Right atrium auricular region (tissue), 2 donors: ENCODE data around the gene PSMA8. TPM values are rescaled to one million over a fixed set of nuclear protein-coding genes. Genes with fewer than 3 reads are reported as not detected.
A peak's percentile ranks its signal among the peaks of the same experiment; 100 is the strongest.
"Not testable (repeated sequence)": the region's sequence is repeated elsewhere in the genome, so short reads cannot be mapped to it uniquely, and the experiment has no call there.

Experiments used
- DNase-seq: peaks from one replicate; pipeline ENCODE4 v3.0.0-alpha.2; 2019; ENCODE audit warnings: low spot score
- H3K27ac ChIP-seq, 2 donors: fragments of 200-600 bp; sonication (generic); 1 replicate in 1 of 2; 2 replicates in 1 of 2; pipeline ENCODE4 v1.5.1; 2016 to 2019
- H3K27me3 ChIP-seq, 2 donors: fragments of 200-600 bp; sonication (generic); one replicate each; pipeline versions ENCODE4 v1.5.1 to v1.6.0; 2017 to 2019
- H3K36me3 ChIP-seq: fragments of 200-600 bp; sonication (generic); one replicate; pipeline ENCODE4 v1.5.1; 2016
- H3K4me1 ChIP-seq, 2 donors: fragments of 200-600 bp; sonication (generic); one replicate each; pipeline versions ENCODE4 v1.5.1 to v1.6.0; 2017 to 2019
- H3K4me3 ChIP-seq, 2 donors: fragments of 200-600 bp; sonication (generic); 1 replicate in 1 of 2; 2 replicates in 1 of 2; pipeline ENCODE4 v1.5.1; 2017 to 2019; ENCODE audit warnings: mild to moderate bottlenecking in 1 of 2, moderate library complexity in 1 of 2
- H3K9me3 ChIP-seq, 2 donors: fragments of 200-600 bp; sonication (generic); one replicate each; pipeline ENCODE4 v1.5.1; 2019
- CTCF ChIP-seq, 2 donors: fragments of 200-600 bp; sonication (generic); IDR thresholded peaks; one replicate each; pipeline ENCODE4 v1.5.1; 2019; ENCODE audit warnings: antibody characterized with exemption in 2 of 2
- total RNA-seq, 2 donors: library from RNA; depleted of rRNA; stranded (reverse); fragments of >200 nt; gene quantifications; one replicate each; pipeline ENCODE4 v1.1.0, GENCODE V29; 2016

PSMA8 gene
- total RNA-seq, 2 donors from 2014 or later = not detected

- no peaks in the 10 kb centered on the region for H3K36me3 ChIP-seq
- H3K9me3 ChIP-seq = no peaks in the 10 kb centered on the region
- TF ChIP-seq CTCF (IDR thresholded peaks at IDR 0.05) = no peak
- H3K4me1 ChIP-seq = peaks cover 0 to 9% of the 10 kb centered on the region in 2 donors
- H3K4me3 ChIP-seq = peak overlapping the region; percentile 84 to 86
- peak overlapping the region; percentile 79 to 82 for H3K27ac ChIP-seq
- H3K27me3 ChIP-seq = no peaks in the 10 kb centered on the region
- no peak for DNase-seq
These were observed 93.5 kb downstream of the PSMA8 start for GRCh38 chr18:26227051-26227670.

- Histone ChIP-seq H3K4me1 (peaks cover 0 to 9% of the 10 kb centered on the region in 2 donors), H3K9me3 (no peaks in the 10 kb centered on the region), H3K27me3 (no peaks in the 10 kb centered on the region), H3K36me3 (no peaks in the 10 kb centered on the region), H3K4me3 (no peak overlapping the region), H3K27ac (no peak overlapping the region)
- TF ChIP-seq CTCF (IDR thresholded peaks at IDR 0.05) = no peak
- no peak for DNase-seq
These were observed 95.0 kb downstream of the PSMA8 start for GRCh38 chr18:26228562-26229260.

- H3K4me1 ChIP-seq = peaks cover 0 to 9% of the 10 kb centered on the region in 2 donors
- no peak for TF ChIP-seq CTCF (IDR thresholded peaks at IDR 0.05)
- H3K9me3 ChIP-seq = no peaks in the 10 kb centered on the region
- no peaks in the 10 kb centered on the region for H3K27me3 ChIP-seq
- H3K27ac ChIP-seq = no peak overlapping the region
- DNase-seq = no peak
- H3K4me3 ChIP-seq = no peak overlapping the region
- no peaks in the 10 kb centered on the region for H3K36me3 ChIP-seq
These were observed 96.8 kb downstream of the PSMA8 start for GRCh38 chr18:26230497-26230896.

- no peaks in the 10 kb centered on the region for H3K36me3 ChIP-seq
- H3K9me3 ChIP-seq = no peaks in the 10 kb centered on the region
- no peak for TF ChIP-seq CTCF (IDR thresholded peaks at IDR 0.05)
- no peak overlapping the region for H3K4me3 ChIP-seq
- H3K27me3 ChIP-seq = no peaks in the 10 kb centered on the region
- no peaks in the 10 kb centered on the region for H3K4me1 ChIP-seq
- H3K27ac ChIP-seq = no peak overlapping the region
- no peak for DNase-seq
These were observed 99.5 kb downstream of the PSMA8 start for GRCh38 chr18:26233208-26233607.

GRCh38 chr18:26237363-26237762 lies 103.7 kb downstream of the PSMA8 start:
- H3K9me3 ChIP-seq, H3K27ac ChIP-seq, H3K36me3 ChIP-seq, H3K4me3 ChIP-seq, DNase-seq, H3K4me1 ChIP-seq, H3K27me3 ChIP-seq: not testable (repeated sequence)

- not testable (repeated sequence) for H3K36me3 ChIP-seq, H3K9me3 ChIP-seq, H3K4me3 ChIP-seq, H3K27me3 ChIP-seq, H3K27ac ChIP-seq, DNase-seq, H3K4me1 ChIP-seq
These were observed 105.0 kb downstream of the PSMA8 start for GRCh38 chr18:26238718-26239117.

- H3K27me3 ChIP-seq, H3K36me3 ChIP-seq, DNase-seq, H3K4me3 ChIP-seq, H3K4me1 ChIP-seq, H3K27ac ChIP-seq, H3K9me3 ChIP-seq: not testable (repeated sequence)
These were observed 108.7 kb downstream of the PSMA8 start for GRCh38 chr18:26242392-26242791.

Other genes starting within 250 kb of the PSMA8 start
- 10 to 100 TPM; 47.7 to 54.9 TPM for gene SS18, start 43.3 kb upstream of the PSMA8 start, total RNA-seq
- 1 to 10 TPM; 2.4 to 3.1 TPM for gene TAF4B, start 92.6 kb downstream of the PSMA8 start, total RNA-seq